H1 (cell line): Measurements from ENCODE around the gene PDGFD. TPM values are rescaled to one million over a fixed set of nuclear protein-coding genes. Genes with fewer than 3 reads are reported as not detected.

Source experiments
- CHD7 ChIP-seq: fragments of 300-600 bp; sonication (generic); IDR thresholded peaks from 2 replicates; pipeline ENCODE4 v1.7.1; 2012; ENCODE audit warnings: low read length, moderate library complexity, mild to moderate bottlenecking, inconsistent platforms; ENCODE audit not compliant: insufficient replicate concordance
- CREB1 ChIP-seq: IDR thresholded peaks from 2 replicates; pipeline ENCODE4 v1.6.1; 2012; ENCODE audit warnings: inconsistent platforms
- POLR2AphosphoS5 ChIP-seq: IDR thresholded peaks from 2 replicates; pipeline ENCODE4 v1.6.1; 2011; ENCODE audit warnings: low read depth, low read length
- TAF1 ChIP-seq: IDR thresholded peaks from 2 replicates; pipeline ENCODE4 v1.6.1; 2011; ENCODE audit warnings: mild to moderate bottlenecking, low read depth, low read length
- polyA plus RNA-seq, 7 experiments: library from polyadenylated mRNA; depleted of rRNA in 3 of 7; stranded (reverse) in 5 of 7; unstranded in 2 of 7; fragments of >200 nt in 5 of 7; fragments of 200-250 nt in 2 of 7; gene quantifications; 1 replicate in 5 of 7; 2 replicates in 1 of 7; 4 replicates in 1 of 7; pipeline versions ENCODE4 v1.2.1 to v1.2.3, GENCODE V29; 2011 to 2013; ENCODE audit warnings: missing spikeins in 2 of 7, mixed read lengths in 2 of 7
- total RNA-seq: library from RNA; stranded (reverse); fragmentation: NEBNext Ultra II Directional; extraction: Animal tissue kit (Norgen Biotek cat#: 25700); gene quantifications from 2 replicates; pipeline ENCODE4 v1.2.1, GENCODE V29; 2021

The PDGFD gene
- total and polyA plus RNA-seq, 2 of the 8 experiments (the other 6 are each of a cell fraction or from before 2014, with no cell fraction given), result 1.1 to 3.9 TPM

GRCh38 chr11:104057908-104058307, 106.0 kb downstream of the PDGFD start (continued):
- TF ChIP-seq CHD7, result no peak
- no peak for TF ChIP-seq CREB1
- TF ChIP-seq POLR2AphosphoS5, result no peak
- TF ChIP-seq TAF1, result no peak
